ENCODE results near the gene ADIPOQ.
"Not testable (repeated sequence)": the region's sequence is repeated elsewhere in the genome, so short reads cannot be mapped to it uniquely, and the experiment has no call there.

The ADIPOQ gene

GRCh38 chr3:186845756-186846155 is 3.2 kb downstream of the ADIPOQ start:
- no peak for DNase-seq (ENCODE audit: low spot score)
- TF ChIP-seq, protein P1, sequence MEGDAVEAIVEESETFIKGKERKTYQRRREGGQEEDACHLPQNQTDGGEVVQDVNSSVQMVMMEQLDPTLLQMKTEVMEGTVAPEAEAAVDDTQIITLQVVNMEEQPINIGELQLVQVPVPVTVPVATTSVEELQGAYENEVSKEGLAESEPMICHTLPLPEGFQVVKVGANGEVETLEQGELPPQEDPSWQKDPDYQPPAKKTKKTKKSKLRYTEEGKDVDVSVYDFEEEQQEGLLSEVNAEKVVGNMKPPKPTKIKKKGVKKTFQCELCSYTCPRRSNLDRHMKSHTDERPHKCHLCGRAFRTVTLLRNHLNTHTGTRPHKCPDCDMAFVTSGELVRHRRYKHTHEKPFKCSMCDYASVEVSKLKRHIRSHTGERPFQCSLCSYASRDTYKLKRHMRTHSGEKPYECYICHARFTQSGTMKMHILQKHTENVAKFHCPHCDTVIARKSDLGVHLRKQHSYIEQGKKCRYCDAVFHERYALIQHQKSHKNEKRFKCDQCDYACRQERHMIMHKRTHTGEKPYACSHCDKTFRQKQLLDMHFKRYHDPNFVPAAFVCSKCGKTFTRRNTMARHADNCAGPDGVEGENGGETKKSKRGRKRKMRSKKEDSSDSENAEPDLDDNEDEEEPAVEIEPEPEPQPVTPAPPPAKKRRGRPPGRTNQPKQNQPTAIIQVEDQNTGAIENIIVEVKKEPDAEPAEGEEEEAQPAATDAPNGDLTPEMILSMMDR (IDR thresholded peaks at IDR 0.05) = no peak
- Histone ChIP-seq H3K4me3 (no peak overlapping the region), H3K27ac (no peak overlapping the region)

GRCh38 chr3:186847437-186847836 is 4.9 kb downstream of the ADIPOQ start:
- Histone ChIP-seq H3K4me3 (no peak overlapping the region), H3K27ac (no peak overlapping the region)
- TF ChIP-seq, protein P1 (IDR thresholded peaks at IDR 0.05) = no peak
- no peak for DNase-seq (ENCODE audit: low spot score)

GRCh38 chr3:186849374-186849975 is 7.0 kb downstream of the ADIPOQ start:
- Histone ChIP-seq H3K4me3 (no peak overlapping the region), H3K27ac (no peak overlapping the region)
- DNase-seq (ENCODE audit: low spot score) = no peak
- TF ChIP-seq, protein P1 (IDR thresholded peaks at IDR 0.05) = no peak

DNA sequence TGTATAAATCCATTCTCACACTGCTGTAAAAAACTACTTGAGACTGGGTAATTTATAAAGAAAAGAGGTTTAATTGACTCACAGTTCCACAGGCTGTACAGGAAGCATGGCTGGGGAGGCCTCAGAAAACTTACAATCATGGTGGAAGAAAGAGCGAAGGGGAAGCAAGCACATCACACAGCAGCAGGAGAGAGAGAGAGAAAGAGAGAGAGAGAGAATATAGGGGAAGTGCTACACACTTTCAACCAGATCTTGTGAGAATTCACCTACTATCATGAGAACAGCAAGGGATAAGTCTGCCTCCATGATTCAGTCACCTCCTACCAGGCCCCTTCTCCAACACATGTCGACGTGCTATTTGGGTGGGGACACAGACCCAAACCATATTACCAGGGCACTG is 9.3 kb downstream of the ADIPOQ start:
- not testable (repeated sequence) for H3K27ac ChIP-seq; H3K4me3 ChIP-seq; DNase-seq (ENCODE audit: low spot score)

DNA sequence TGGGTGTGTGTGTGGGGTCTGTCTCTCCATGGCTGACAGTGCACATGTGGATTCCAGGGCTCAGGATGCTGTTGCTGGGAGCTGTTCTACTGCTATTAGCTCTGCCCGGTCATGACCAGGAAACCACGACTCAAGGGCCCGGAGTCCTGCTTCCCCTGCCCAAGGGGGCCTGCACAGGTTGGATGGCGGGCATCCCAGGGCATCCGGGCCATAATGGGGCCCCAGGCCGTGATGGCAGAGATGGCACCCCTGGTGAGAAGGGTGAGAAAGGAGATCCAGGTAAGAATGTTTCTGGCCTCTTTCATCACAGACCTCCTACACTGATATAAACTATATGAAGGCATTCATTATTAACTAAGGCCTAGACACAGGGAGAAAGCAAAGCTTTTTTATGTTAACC is 10.5 kb downstream of the ADIPOQ start:
- no peak overlapping the region for H3K4me3 ChIP-seq
- TF ChIP-seq, protein P1 (IDR thresholded peaks at IDR 0.05) = no peak
- DNase-seq (ENCODE audit: low spot score) = no peak
- H3K27ac ChIP-seq = no peak overlapping the region

- H3K4me3 ChIP-seq = no peak overlapping the region
- no peak overlapping the region for H3K27ac ChIP-seq
- DNase-seq (ENCODE audit: low spot score) = no peak
- TF ChIP-seq, protein P1 (IDR thresholded peaks at IDR 0.05) = no peak
These were observed 11.6 kb downstream of the ADIPOQ start for GRCh38 chr3:186854146-186854545.

DNA sequence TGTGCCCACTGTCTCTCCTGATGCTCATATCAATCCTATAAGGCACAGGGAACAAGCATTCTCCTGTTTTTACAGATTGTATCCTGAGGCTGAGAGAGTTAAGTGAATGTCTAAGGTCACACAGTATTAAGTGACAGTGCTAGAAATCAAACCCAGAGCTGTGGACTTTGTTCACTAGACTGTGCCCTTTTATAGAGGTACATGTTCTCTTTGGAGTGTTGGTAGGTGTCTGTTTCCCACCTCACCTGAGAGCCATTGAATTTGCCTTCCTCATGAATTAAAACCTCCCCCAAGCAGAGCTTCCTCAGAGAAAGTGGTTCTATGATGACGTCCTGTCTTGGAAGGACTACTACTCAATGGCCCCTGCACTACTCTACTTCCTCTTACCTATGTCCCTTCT is 12.4 kb downstream of the ADIPOQ start:
- Histone ChIP-seq H3K27ac (no peak overlapping the region), H3K4me3 (no peak overlapping the region)
- TF ChIP-seq, protein P1 (IDR thresholded peaks at IDR 0.05) = no peak
- no peak for DNase-seq (ENCODE audit: low spot score)

Data from coronary artery (tissue), 2 donors.